HL-60 (cell line): ENCODE results near the gene LHFPL6.

ENCODE experiments used
- GABPA ChIP-seq: IDR thresholded peaks from 2 replicates; pipeline ENCODE4 v1.6.1; 2012; ENCODE audit warnings: low read depth
- TF ChIP-seq, protein P1 (sequence below): IDR thresholded peaks from one replicate; pipeline ENCODE4 v1.5.1; 2011; ENCODE audit warnings: low read length, control low read depth, inconsistent platforms; ENCODE audit not compliant: insufficient read depth

DNA sequence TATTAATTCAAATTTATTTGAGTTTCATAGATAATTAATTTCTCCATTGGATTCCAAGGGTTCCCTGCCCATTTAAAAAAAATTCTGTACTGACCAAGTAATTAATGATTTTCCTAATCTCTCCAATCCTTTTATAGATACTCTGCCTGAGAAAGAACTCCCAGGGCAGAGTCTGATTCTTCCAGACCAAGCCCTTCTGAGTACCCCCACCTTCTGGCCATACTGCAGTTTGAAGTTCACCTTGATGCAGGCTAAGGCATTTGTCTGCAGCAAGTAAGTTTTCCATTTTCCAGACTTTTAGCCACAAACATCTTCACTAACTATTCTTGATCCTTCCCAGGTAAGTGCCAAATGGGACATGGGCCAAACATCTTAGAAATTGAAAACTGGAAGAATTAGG, 195.9 kb downstream of the LHFPL6 start:
- TF ChIP-seq, protein P1, sequence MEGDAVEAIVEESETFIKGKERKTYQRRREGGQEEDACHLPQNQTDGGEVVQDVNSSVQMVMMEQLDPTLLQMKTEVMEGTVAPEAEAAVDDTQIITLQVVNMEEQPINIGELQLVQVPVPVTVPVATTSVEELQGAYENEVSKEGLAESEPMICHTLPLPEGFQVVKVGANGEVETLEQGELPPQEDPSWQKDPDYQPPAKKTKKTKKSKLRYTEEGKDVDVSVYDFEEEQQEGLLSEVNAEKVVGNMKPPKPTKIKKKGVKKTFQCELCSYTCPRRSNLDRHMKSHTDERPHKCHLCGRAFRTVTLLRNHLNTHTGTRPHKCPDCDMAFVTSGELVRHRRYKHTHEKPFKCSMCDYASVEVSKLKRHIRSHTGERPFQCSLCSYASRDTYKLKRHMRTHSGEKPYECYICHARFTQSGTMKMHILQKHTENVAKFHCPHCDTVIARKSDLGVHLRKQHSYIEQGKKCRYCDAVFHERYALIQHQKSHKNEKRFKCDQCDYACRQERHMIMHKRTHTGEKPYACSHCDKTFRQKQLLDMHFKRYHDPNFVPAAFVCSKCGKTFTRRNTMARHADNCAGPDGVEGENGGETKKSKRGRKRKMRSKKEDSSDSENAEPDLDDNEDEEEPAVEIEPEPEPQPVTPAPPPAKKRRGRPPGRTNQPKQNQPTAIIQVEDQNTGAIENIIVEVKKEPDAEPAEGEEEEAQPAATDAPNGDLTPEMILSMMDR: no peak
- TF ChIP-seq GABPA: no peak
